Nephron progenitor cell (in vitro differentiated cells): Measurements from ENCODE around the gene RNF222.
A peak's percentile ranks its signal among the peaks of the same experiment; 100 is the strongest.

ENCODE experiments used
- DNase-seq: peaks from one replicate; pipeline ENCODE4 v3.0.0; 2021
- H3K27ac Mint-ChIP-seq: 2 replicates; pipeline ENCODE4 v1.8.0; 2021; ENCODE audit warnings: mild to moderate bottlenecking, moderate library complexity, mixed read lengths
- H3K27me3 Mint-ChIP-seq: 2 replicates; pipeline ENCODE4 v1.8.0; 2021; ENCODE audit warnings: mild to moderate bottlenecking, low read depth, mixed read lengths; ENCODE audit not compliant: poor library complexity
- H3K36me3 Mint-ChIP-seq: 2 replicates; pipeline ENCODE4 v1.8.0; 2021; ENCODE audit warnings: low read depth, mixed read lengths
- H3K4me1 Mint-ChIP-seq: 2 replicates; pipeline ENCODE4 v1.8.0; 2021; ENCODE audit warnings: mixed read lengths
- H3K4me3 Mint-ChIP-seq: 2 replicates; pipeline ENCODE4 v1.8.0; 2021; ENCODE audit warnings: mild to moderate bottlenecking, moderate library complexity, mixed read lengths
- H3K9me3 Mint-ChIP-seq: 2 replicates; pipeline ENCODE4 v1.8.0; 2021; ENCODE audit warnings: mild to moderate bottlenecking, moderate library complexity, mixed read lengths
- CTCF ChIP-seq: fragments of 200-600 bp; sonication (generic); IDR thresholded peaks from 2 replicates; pipeline ENCODE4 v1.5.0; 2021; ENCODE audit warnings: antibody characterized with exemption

RNF222 gene

GRCh38 chr17:8439681-8440080 is 42.1 kb upstream of the RNF222 start:
- H3K9me3 Mint-ChIP-seq = no peaks in the 10 kb centered on the region
- no peak for TF ChIP-seq CTCF
- no peak overlapping the region for H3K27ac Mint-ChIP-seq
- H3K4me1 Mint-ChIP-seq = peaks cover 36% of the 10 kb centered on the region
- peaks cover 32% of the 10 kb centered on the region for H3K36me3 Mint-ChIP-seq
- DNase-seq = no peak
- H3K27me3 Mint-ChIP-seq = peaks cover 6% of the 10 kb centered on the region
- H3K4me3 Mint-ChIP-seq = no peak overlapping the region

GRCh38 chr17:8438441-8438840 is 40.8 kb upstream of the RNF222 start:
- Mint-ChIP-seq H3K4me3 (no peak overlapping the region), H3K4me1 (peaks cover 35% of the 10 kb centered on the region), H3K36me3 (peaks cover 23% of the 10 kb centered on the region), H3K27me3 (peaks cover 8% of the 10 kb centered on the region), H3K9me3 (no peaks in the 10 kb centered on the region), H3K27ac (no peak overlapping the region)
- DNase-seq = no peak
- no peak for TF ChIP-seq CTCF

- TF ChIP-seq CTCF = no peak
- DNase-seq = no peak
- H3K4me3 Mint-ChIP-seq = peak overlapping the region; percentile 95
- H3K27me3 Mint-ChIP-seq = peaks cover 11% of the 10 kb centered on the region
- H3K27ac Mint-ChIP-seq = peak overlapping the region; percentile 99
- no peaks in the 10 kb centered on the region for H3K9me3 Mint-ChIP-seq
- peaks cover 26% of the 10 kb centered on the region for H3K4me1 Mint-ChIP-seq
- peaks cover 18% of the 10 kb centered on the region for H3K36me3 Mint-ChIP-seq
These were observed 39.2 kb upstream of the RNF222 start for GRCh38 chr17:8436844-8437171.

- Mint-ChIP-seq H3K27me3 (peaks cover 11% of the 10 kb centered on the region), H3K9me3 (no peaks in the 10 kb centered on the region), H3K4me1 (peaks cover 22% of the 10 kb centered on the region), H3K4me3 (peak overlapping the region; percentile 95), H3K27ac (peak overlapping the region; percentile 99), H3K36me3 (peaks cover 14% of the 10 kb centered on the region)
- no peak for TF ChIP-seq CTCF
- peak; percentile 69 for DNase-seq
These were observed 38.7 kb upstream of the RNF222 start for GRCh38 chr17:8436169-8436843.

- H3K27me3 Mint-ChIP-seq = peaks cover 11% of the 10 kb centered on the region
- H3K4me1 Mint-ChIP-seq = peaks cover 22% of the 10 kb centered on the region
- peaks cover 9% of the 10 kb centered on the region for H3K36me3 Mint-ChIP-seq
- peak within 1 kb of the TSS; percentile 95 for H3K4me3 Mint-ChIP-seq
- TF ChIP-seq CTCF = no peak
- H3K9me3 Mint-ChIP-seq = no peaks in the 10 kb centered on the region
- DNase-seq = peak; percentile 100
- peak within 1 kb of the TSS; percentile 99 for H3K27ac Mint-ChIP-seq
These were observed 37.9 kb upstream of the RNF222 start, which contains the start of gene NDEL1 for GRCh38 chr17:8435245-8436168. Gene NDEL1 (plus strand): TSS chr17:8435884. CDS start chr17:8444272, 8,388 bp downstream.
